OCI-LY7 (cell line): Measurements from ENCODE around the gene ZNF639. TPM values are rescaled to one million over a fixed set of nuclear protein-coding genes. Genes with fewer than 3 reads are reported as not detected.

ENCODE experiments used
- total RNA-seq, 2 experiments: library from RNA; depleted of rRNA in 1 of 2; stranded (reverse); fragments of >200 nt in 1 of 2; shearing (Covaris generic) in 1 of 2; gene quantifications; 2 replicates each; pipeline ENCODE4 v1.2.3, GENCODE V29; 2014 to 2022

Gene ZNF639
- total RNA-seq, 2 experiments from 2014 or later: 59.3 to 61.3 TPM

Other genes starting within 250 kb of the ZNF639 start
- 6.9 and 9.0 TPM in 2 replicates for gene PIK3CA, start 174.7 kb upstream of the ZNF639 start, total RNA-seq (2014; rRNA removed; shearing (Covaris generic))
- 17.8 and 19.7 TPM in 2 replicates for gene PIK3CA, start 174.7 kb upstream of the ZNF639 start, total RNA-seq (2022)
- gene KCNMB3, start 71.9 kb upstream of the ZNF639 start, total RNA-seq (2014; rRNA removed; shearing (Covaris generic)): 0.18 and 0.60 TPM in 2 replicates
- gene KCNMB3, start 71.9 kb upstream of the ZNF639 start, total RNA-seq (2022): not detected in 2 replicates
- gene MFN1, start 24.7 kb downstream of the ZNF639 start, total RNA-seq (2014; rRNA removed; shearing (Covaris generic)): 23.0 and 31.7 TPM in 2 replicates
- gene MFN1, start 24.7 kb downstream of the ZNF639 start, total RNA-seq (2022): 41.8 and 45.1 TPM in 2 replicates
- gene GNB4, start 128.4 kb downstream of the ZNF639 start, total RNA-seq (2014; rRNA removed; shearing (Covaris generic)): 3.0 and 3.7 TPM in 2 replicates
- 9.5 and 16.2 TPM in 2 replicates for gene GNB4, start 128.4 kb downstream of the ZNF639 start, total RNA-seq (2022)
- 92.9 and 127 TPM in 2 replicates for gene ACTL6A, start 239.9 kb downstream of the ZNF639 start, total RNA-seq (2014; rRNA removed; shearing (Covaris generic))
- 125 and 126 TPM in 2 replicates for gene ACTL6A, start 239.9 kb downstream of the ZNF639 start, total RNA-seq (2022)